IMR-90 (cell line): ENCODE results near the gene LIX1. TPM values are rescaled to one million over a fixed set of nuclear protein-coding genes. Genes with fewer than 3 reads are reported as not detected.

Experiments
- ATAC-seq: fragments of 200-7000 bp; cut with Tn5 transposase; 2 replicates; pipeline ENCODE4 v1.9.1; 2020; ENCODE audit warnings: low read depth, mild to moderate bottlenecking, moderate library complexity
- BruUV-seq: library from RNA; stranded (reverse); fragments of 400-500 nt; replicated peaks from 2 replicates; lab custom pipeline; 2021; lab: Mats Ljungman, UMichigan
- CTCF ChIA-PET: fragments of 300-600 bp; formaldehyde crosslinking; extraction: SDS; loops from one replicate; lab custom pipeline; 2021; ENCODE audit warnings: antibody characterized with exemption; lab: Yijun Ruan, JAX
- POLR2A ChIA-PET: fragments of 300-600 bp; sonication (Branson Sonifier 250); formaldehyde crosslinking; loops from one replicate; lab custom pipeline; 2022; ENCODE audit warnings: antibody characterized with exemption; ENCODE audit not compliant: unreplicated experiment; lab: Charles Lee
- DNase-seq: peaks from one replicate; pipeline ENCODE4 v3.0.0; 2013
- H2AFZ ChIP-seq: replicated peaks from 2 replicates; pipeline ENCODE3; 2013; ENCODE audit warnings: low read length, mild to moderate bottlenecking; ENCODE audit not compliant: poor library complexity
- H2AK5ac ChIP-seq: 2 replicates; pipeline ENCODE4 v1.6.1; 2013; ENCODE audit warnings: low read depth, low read length, inconsistent platforms
- H2AK9ac ChIP-seq: replicated peaks from 2 replicates; pipeline ENCODE3; 2013; ENCODE audit warnings: mild to moderate bottlenecking, low read depth, low read length, moderate library complexity; ENCODE audit not compliant: poor library complexity
- H2BK120ac ChIP-seq: 2 replicates; pipeline ENCODE4 v1.6.1; 2013; ENCODE audit warnings: low read depth, low read length, inconsistent platforms
- H2BK15ac ChIP-seq: 3 replicates; pipeline ENCODE4 v1.6.1; 2013; ENCODE audit warnings: low read depth, low read length, inconsistent platforms
- H2BK20ac ChIP-seq: 2 replicates; pipeline ENCODE4 v1.6.1; 2013; ENCODE audit warnings: low read depth, mild to moderate bottlenecking, inconsistent platforms, low read length, moderate library complexity
- H2BK5ac ChIP-seq: 2 replicates; pipeline ENCODE4 v1.6.1; 2013; ENCODE audit warnings: mild to moderate bottlenecking, low read depth, low read length, inconsistent platforms; ENCODE audit not compliant: poor library complexity, severe bottlenecking
- H3K14ac ChIP-seq: replicated peaks from 2 replicates; pipeline ENCODE4 v1.6.1; 2013; ENCODE audit warnings: low read depth, low read length, inconsistent platforms
- H3K18ac ChIP-seq: 2 replicates; pipeline ENCODE4 v1.6.1; 2013; ENCODE audit warnings: low read depth, low read length, control low read depth
- H3K23ac ChIP-seq: 2 replicates; pipeline ENCODE4 v1.6.1; 2013; ENCODE audit warnings: low read depth, low read length, inconsistent platforms
- H3K27ac ChIP-seq: 2 replicates; pipeline ENCODE4 v1.5.1; 2013; ENCODE audit warnings: mild to moderate bottlenecking, control low read depth, low read length; ENCODE audit not compliant: insufficient read depth
- H3K27me3 ChIP-seq: 2 replicates; pipeline ENCODE4 v1.6.1; 2013; ENCODE audit warnings: low read length; ENCODE audit not compliant: control insufficient read depth, insufficient read depth
- H3K36me3 ChIP-seq: 2 replicates; pipeline ENCODE4 v1.6.1; 2013; ENCODE audit warnings: low read length, mixed read lengths; ENCODE audit not compliant: control insufficient read depth, insufficient read depth
- H3K4ac ChIP-seq: 2 replicates; pipeline ENCODE4 v1.6.1; 2013; ENCODE audit warnings: low read depth, low read length, inconsistent platforms
- H3K4me1 ChIP-seq: 2 replicates; pipeline ENCODE4 v1.6.1; 2013; ENCODE audit warnings: low read length, mixed read lengths; ENCODE audit not compliant: control insufficient read depth, insufficient read depth
- H3K4me2 ChIP-seq: 2 replicates; pipeline ENCODE4 v1.6.1; 2013; ENCODE audit warnings: low read depth, mild to moderate bottlenecking, control low read depth, low read length, moderate library complexity
- H3K4me3 ChIP-seq: 2 replicates; pipeline ENCODE4 v1.5.1; 2013; ENCODE audit warnings: low read depth, mild to moderate bottlenecking, control low read depth, low read length, moderate library complexity; ENCODE audit not compliant: insufficient read depth
- H3K56ac ChIP-seq: 2 replicates; pipeline ENCODE4 v1.6.1; 2013; ENCODE audit warnings: low read length, inconsistent platforms; ENCODE audit not compliant: insufficient read depth; ENCODE audit errors: extremely low read depth
- H3K79me1 ChIP-seq, 2 experiments: 2 replicates each; pipeline ENCODE4 v1.6.1; 2013; ENCODE audit warnings: low read length in 2 of 2, inconsistent platforms in 1 of 2, low read depth in 1 of 2
- H3K9ac ChIP-seq: 2 replicates; pipeline ENCODE4 v1.6.1; 2013; ENCODE audit warnings: low read depth, low read length, control low read depth
- H3K9me1 ChIP-seq: 2 replicates; pipeline ENCODE4 v1.6.1; 2013; ENCODE audit warnings: low read length, inconsistent platforms; ENCODE audit not compliant: insufficient read depth
- H3K9me3 ChIP-seq: 2 replicates; pipeline ENCODE4 v1.6.1; 2013; ENCODE audit warnings: low read length; ENCODE audit not compliant: control insufficient read depth, insufficient read depth
- H4K20me1 ChIP-seq: 2 replicates; pipeline ENCODE4 v1.6.1; 2013; ENCODE audit warnings: low read length, inconsistent platforms; ENCODE audit not compliant: insufficient read depth
- H4K5ac ChIP-seq: 2 replicates; pipeline ENCODE4 v1.6.1; 2013; ENCODE audit warnings: mild to moderate bottlenecking, low read depth, low read length, control low read depth
- H4K8ac ChIP-seq, 2 experiments: 2 replicates each; pipeline ENCODE4 v1.6.1; 2013; ENCODE audit warnings: low read depth in 2 of 2, low read length in 2 of 2, control low read depth in 1 of 2, inconsistent platforms in 1 of 2
- H4K91ac ChIP-seq: 2 replicates; pipeline ENCODE4 v1.6.1; 2013; ENCODE audit warnings: low read depth, low read length, inconsistent platforms; ENCODE audit not compliant: insufficient read depth
- BHLHE40 ChIP-seq: fragments of 150-350 bp; IDR thresholded peaks from 2 replicates; pipeline ENCODE4 v1.6.1; 2016; ENCODE audit warnings: mild to moderate bottlenecking, low read depth, low read length
- CEBPB ChIP-seq: IDR thresholded peaks from 2 replicates; pipeline ENCODE4 v1.6.1; 2012; ENCODE audit warnings: low read depth, low read length, improper control_type of control experiment
- CHD1 ChIP-seq: IDR thresholded peaks from 2 replicates; pipeline ENCODE4 v1.6.1; 2012; ENCODE audit warnings: low read depth, low read length, improper control_type of control experiment
- FOS ChIP-seq: fragments of 150-350 bp; IDR thresholded peaks from 2 replicates; pipeline ENCODE4 v1.6.1; 2016; ENCODE audit warnings: low read depth, low read length
- MAFK ChIP-seq: IDR thresholded peaks from 2 replicates; pipeline ENCODE4 v1.6.1; 2012; ENCODE audit warnings: low read depth, low read length, improper control_type of control experiment
- MAZ ChIP-seq: IDR thresholded peaks from 2 replicates; pipeline ENCODE4 v1.6.1; 2012; ENCODE audit warnings: low read depth, mild to moderate bottlenecking, low read length, improper control_type of control experiment, moderate library complexity, borderline replicate concordance
- MXI1 ChIP-seq: IDR thresholded peaks from 2 replicates; pipeline ENCODE4 v1.6.1; 2012; ENCODE audit warnings: low read depth, mild to moderate bottlenecking, low read length, moderate library complexity, borderline replicate concordance
- NFE2L2 ChIP-seq: fragments of 150-350 bp; IDR thresholded peaks from 2 replicates; pipeline ENCODE4 v1.6.1; 2016; ENCODE audit warnings: low read depth, mild to moderate bottlenecking, low read length
- POLR2A ChIP-seq: IDR thresholded peaks from 2 replicates; pipeline ENCODE4 v1.6.1; 2012; ENCODE audit warnings: mild to moderate bottlenecking, low read depth, low read length
- RAD21 ChIP-seq: IDR thresholded peaks from 2 replicates; pipeline ENCODE4 v1.6.1; 2012; ENCODE audit warnings: low read length, improper control_type of control experiment
- RCOR1 ChIP-seq: IDR thresholded peaks from 2 replicates; pipeline ENCODE4 v1.6.1; 2012; ENCODE audit warnings: mild to moderate bottlenecking, low read length, improper control_type of control experiment; ENCODE audit not compliant: insufficient replicate concordance
- SMC3 ChIP-seq: fragments of 150-350 bp; IDR thresholded peaks from 2 replicates; pipeline ENCODE4 v1.6.1; 2016; ENCODE audit warnings: low read depth, mild to moderate bottlenecking, antibody characterized with exemption, low read length, moderate library complexity
- WGBS, 2 experiments: methylation state at CpG; one replicate each; pipeline versions ENCODE4 v1.1.5 to v1.1.7; 2013; ENCODE audit warnings: missing lambda C conversion rate in 2 of 2; ENCODE audit not compliant: insufficient read length in 1 of 2; ENCODE audit errors: extremely low coverage in 2 of 2; 5-methylcytosine and 5-hydroxymethylcytosine counted together
- dilution Hi-C: fragments of 300-500 bp; cut with HindIII; formaldehyde crosslinking; loops from one replicate; pipeline ENCODE4 v1.14.3; 2018; ENCODE audit warnings: low sequenced_read_pairs; ENCODE audit not compliant: unreplicated experiment
- in situ Hi-C: fragments of 300-500 bp; cut with MboI; formaldehyde crosslinking; loops from 3 replicates; pipeline ENCODE4 v1.14.3; 2019; ENCODE audit warnings: low sequenced_read_pairs, inconsistent platforms, mixed read lengths
- intact Hi-C: fragments of 100-400 bp; cut with micrococcal nuclease; formaldehyde crosslinking; loops from 2 replicates; pipeline ENCODE4 v1.10.0; 2022
- polyA plus RNA-seq, 3 experiments: library from polyadenylated mRNA; depleted of rRNA; stranded (reverse); fragments of >200 nt; gene quantifications; 2 replicates each; pipeline ENCODE4 v1.2.3, GENCODE V29; 2012; ENCODE audit warnings: low replicate concordance in 1 of 3
- total RNA-seq: library from RNA; depleted of rRNA; stranded (reverse); fragments of >200 nt; gene quantifications from 2 replicates; pipeline ENCODE4 v1.2.3, GENCODE V29; 2012
- TF ChIP-seq, protein P1 (sequence below): fragments of 150-350 bp; IDR thresholded peaks from 2 replicates; pipeline ENCODE4 v1.6.1; 2017; ENCODE audit warnings: mild to moderate bottlenecking, antibody characterized with exemption, low read length, low read depth
- TF ChIP-seq, protein P2 (sequence below): fragments of 150-350 bp; IDR thresholded peaks from 2 replicates; pipeline ENCODE4 v1.6.1; 2016; ENCODE audit warnings: low read depth, mild to moderate bottlenecking, low read length, moderate library complexity, borderline replicate concordance
- TF ChIP-seq, protein P3 (sequence below): conservative IDR thresholded peaks from 2 replicates; pipeline ENCODE4 v1.5.1; 2012; ENCODE audit warnings: mild to moderate bottlenecking, low read depth, low read length, improper control_type of control experiment

LIX1 gene
- total and polyA plus RNA-seq, 2 of the 4 experiments (the other 2 are of a cell fraction), result not detected

DNA sequence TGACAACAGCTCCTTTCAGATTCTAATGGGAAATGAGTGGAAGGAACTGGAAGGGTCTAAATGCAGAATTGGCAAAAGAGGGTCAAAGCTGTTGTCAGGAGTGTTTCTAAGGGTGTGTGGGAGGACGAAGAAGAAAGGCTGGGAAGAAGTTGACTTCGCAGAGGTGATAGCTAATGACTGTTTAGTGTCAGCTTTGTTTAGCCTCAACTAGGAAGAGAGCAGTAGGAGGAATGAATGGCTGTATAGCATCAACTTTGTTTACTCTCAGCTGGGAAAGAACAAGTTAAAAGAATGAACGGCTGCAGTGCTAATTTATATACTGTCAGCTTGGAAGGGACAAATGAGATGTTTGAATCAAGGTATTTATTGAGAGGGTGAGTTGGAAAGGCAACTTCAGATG, 5.9 kb upstream of the LIX1 start:
- H4K20me1 ChIP-seq, result no peaks in the 10 kb centered on the region
- no peak overlapping the region for H2BK20ac ChIP-seq
- no peaks in the 10 kb centered on the region for H3K9me3 ChIP-seq
- H3K4me1 ChIP-seq, result no peaks in the 10 kb centered on the region
- POLR2A ChIA-PET, result interaction anchor here (0.6 kb wide), 1 partner anchor 269 kb away, joined by 4 read pairs; no protein-coding TSS in a partner anchor
- DNase-seq, result no peak
- no peak overlapping the region for H3K23ac ChIP-seq
- no peak overlapping the region for H2AK9ac ChIP-seq
- no TSS peak for BruUV-seq
- dilution Hi-C loops, result no loop called here
- H3K27ac ChIP-seq, result no peak overlapping the region
- H3K14ac ChIP-seq, result no peak overlapping the region
- no peak overlapping the region for H2AK5ac ChIP-seq
- no peaks in the 10 kb centered on the region for H3K9me1 ChIP-seq
- no peak overlapping the region for H4K8ac ChIP-seq
- no peak overlapping the region for H2BK15ac ChIP-seq
- no peak for ATAC-seq
- no peak overlapping the region for H3K4me3 ChIP-seq
- no peaks in the 10 kb centered on the region for H3K79me1 ChIP-seq
- no peak overlapping the region for H3K4me2 ChIP-seq
- H2AFZ ChIP-seq, result no peak overlapping the region
- H3K4ac ChIP-seq, result no peak overlapping the region
- H3K27me3 ChIP-seq, result peaks cover 5% of the 10 kb centered on the region; the same call in 1 of the 2 replicates
- WGBS, 2 experiments, result 30% methylated on average over 2 of the region's 3 CpGs; no CpG with 5 or more reads in 1 of the 2 experiments
- no peaks in the 10 kb centered on the region for H3K36me3 ChIP-seq
- TF ChIP-seq MXI1 (no peak), CHD1 (no peak), RAD21 (no peak), SMC3 (no peak), BHLHE40 (no peak), MAZ (no peak), CEBPB (no peak), MAFK (no peak), FOS (no peak), NFE2L2 (no peak), POLR2A (no peak), RCOR1 (no peak)
- TF ChIP-seq, protein P1, sequence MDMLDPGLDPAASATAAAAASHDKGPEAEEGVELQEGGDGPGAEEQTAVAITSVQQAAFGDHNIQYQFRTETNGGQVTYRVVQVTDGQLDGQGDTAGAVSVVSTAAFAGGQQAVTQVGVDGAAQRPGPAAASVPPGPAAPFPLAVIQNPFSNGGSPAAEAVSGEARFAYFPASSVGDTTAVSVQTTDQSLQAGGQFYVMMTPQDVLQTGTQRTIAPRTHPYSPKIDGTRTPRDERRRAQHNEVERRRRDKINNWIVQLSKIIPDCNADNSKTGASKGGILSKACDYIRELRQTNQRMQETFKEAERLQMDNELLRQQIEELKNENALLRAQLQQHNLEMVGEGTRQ, result no peak
- TF ChIP-seq, protein P2, sequence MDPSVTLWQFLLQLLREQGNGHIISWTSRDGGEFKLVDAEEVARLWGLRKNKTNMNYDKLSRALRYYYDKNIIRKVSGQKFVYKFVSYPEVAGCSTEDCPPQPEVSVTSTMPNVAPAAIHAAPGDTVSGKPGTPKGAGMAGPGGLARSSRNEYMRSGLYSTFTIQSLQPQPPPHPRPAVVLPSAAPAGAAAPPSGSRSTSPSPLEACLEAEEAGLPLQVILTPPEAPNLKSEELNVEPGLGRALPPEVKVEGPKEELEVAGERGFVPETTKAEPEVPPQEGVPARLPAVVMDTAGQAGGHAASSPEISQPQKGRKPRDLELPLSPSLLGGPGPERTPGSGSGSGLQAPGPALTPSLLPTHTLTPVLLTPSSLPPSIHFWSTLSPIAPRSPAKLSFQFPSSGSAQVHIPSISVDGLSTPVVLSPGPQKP, result no peak
- TF ChIP-seq, protein P3, sequence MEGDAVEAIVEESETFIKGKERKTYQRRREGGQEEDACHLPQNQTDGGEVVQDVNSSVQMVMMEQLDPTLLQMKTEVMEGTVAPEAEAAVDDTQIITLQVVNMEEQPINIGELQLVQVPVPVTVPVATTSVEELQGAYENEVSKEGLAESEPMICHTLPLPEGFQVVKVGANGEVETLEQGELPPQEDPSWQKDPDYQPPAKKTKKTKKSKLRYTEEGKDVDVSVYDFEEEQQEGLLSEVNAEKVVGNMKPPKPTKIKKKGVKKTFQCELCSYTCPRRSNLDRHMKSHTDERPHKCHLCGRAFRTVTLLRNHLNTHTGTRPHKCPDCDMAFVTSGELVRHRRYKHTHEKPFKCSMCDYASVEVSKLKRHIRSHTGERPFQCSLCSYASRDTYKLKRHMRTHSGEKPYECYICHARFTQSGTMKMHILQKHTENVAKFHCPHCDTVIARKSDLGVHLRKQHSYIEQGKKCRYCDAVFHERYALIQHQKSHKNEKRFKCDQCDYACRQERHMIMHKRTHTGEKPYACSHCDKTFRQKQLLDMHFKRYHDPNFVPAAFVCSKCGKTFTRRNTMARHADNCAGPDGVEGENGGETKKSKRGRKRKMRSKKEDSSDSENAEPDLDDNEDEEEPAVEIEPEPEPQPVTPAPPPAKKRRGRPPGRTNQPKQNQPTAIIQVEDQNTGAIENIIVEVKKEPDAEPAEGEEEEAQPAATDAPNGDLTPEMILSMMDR, result no peak
- intact Hi-C loops, result no loop called here
- CTCF ChIA-PET, result interaction anchor here (1.1 to 1.4 kb wide), 2 partner anchors 279 to 280 kb away, joined by 3 to 4 read pairs; no protein-coding TSS in a partner anchor
- in situ Hi-C loops, result no loop called here
- H2BK5ac ChIP-seq, result no peak overlapping the region
- no peak overlapping the region for H4K5ac ChIP-seq
- H3K56ac ChIP-seq, result no peak overlapping the region
- H4K91ac ChIP-seq, result no peak overlapping the region
- H3K9ac ChIP-seq, result no peak overlapping the region
- no peak overlapping the region for H3K18ac ChIP-seq
- no peak overlapping the region for H2BK120ac ChIP-seq
